Activated naive CD4-positive, alpha-beta T cell treated with anti-CD3 and anti-CD28 coated beads, Interleukin-2, amount 50 U/mL, for 72 hours (primary cell): ENCODE measurements around the gene SMIM45.

Experiments used
- ATAC-seq, 2 donors: fragments of 150-1000 bp; cut with Tn5 transposase; 2 replicates each; pipeline ENCODE4 v1.10.0; 2021; ENCODE audit warnings: mild to moderate bottlenecking in 2 of 2, moderate library complexity in 2 of 2
- DNase-seq, 2 donors: peaks; one replicate each; pipeline ENCODE4 v3.0.0; 2021 to 2022; ENCODE audit warnings: low spot score in 2 of 2
- H3K27ac Mint-ChIP-seq, 2 donors: one replicate each; pipeline ENCODE4 v1.8.0; 2022; ENCODE audit warnings: mild to moderate bottlenecking in 2 of 2, mixed read lengths in 2 of 2
- H3K36me3 Mint-ChIP-seq, 2 donors: one replicate each; pipeline ENCODE4 v1.8.0; 2022; ENCODE audit warnings: mixed read lengths in 2 of 2
- H3K9me3 Mint-ChIP-seq, 2 donors: one replicate each; pipeline ENCODE4 v1.8.0; 2022; ENCODE audit warnings: mixed read lengths in 2 of 2

SMIM45 gene

DNA sequence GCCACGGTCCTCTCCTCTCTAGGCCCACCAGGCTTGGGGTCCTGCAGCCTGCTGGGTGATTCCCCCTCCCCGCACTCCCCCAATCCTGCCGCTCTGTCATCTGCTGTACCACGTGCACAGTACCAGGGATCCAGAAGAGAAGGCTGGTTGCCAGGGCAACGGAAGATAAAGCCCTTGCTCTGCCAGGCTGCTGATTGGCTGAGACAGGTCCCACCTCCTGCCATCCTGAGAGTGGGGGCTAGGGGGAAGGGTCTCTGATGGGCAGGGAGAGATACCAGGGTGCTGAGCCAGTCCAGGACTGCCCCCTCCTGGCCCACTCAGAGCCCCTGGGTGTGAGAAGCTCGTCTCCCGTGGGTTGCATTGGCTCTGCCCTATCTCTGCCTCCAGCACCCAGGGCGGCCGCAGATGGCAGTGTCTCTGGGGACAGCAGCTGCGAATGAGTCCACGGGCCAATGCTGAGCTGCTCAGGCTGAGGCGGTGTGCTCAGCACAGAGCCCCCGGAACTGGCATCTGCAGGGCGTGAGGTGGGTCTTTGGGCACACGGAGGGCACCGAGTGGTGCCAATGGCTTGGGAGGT, at the start of gene SMIM45:
Gene SMIM45 (plus strand): TSS at position 253 of the 577 bp plus-strand sequence.
- Mint-ChIP-seq H3K9me3 (no peaks in the 10 kb centered on the region), H3K27ac (no peak within 1 kb of the TSS), H3K36me3 (peaks cover 0 to 10% of the 10 kb centered on the region in 2 donors)
- DNase-seq (no peak), ATAC-seq (no peak)

GRCh38 chr22:41902932-41903421, 49.0 kb upstream of the SMIM45 start:
- peak overlapping the region in 1 of 2 donors; percentile 62 for H3K27ac Mint-ChIP-seq
- ATAC-seq (no peak), DNase-seq (no peak)
- no peaks in the 10 kb centered on the region for H3K9me3 Mint-ChIP-seq
- H3K36me3 Mint-ChIP-seq = no peaks in the 10 kb centered on the region

DNA sequence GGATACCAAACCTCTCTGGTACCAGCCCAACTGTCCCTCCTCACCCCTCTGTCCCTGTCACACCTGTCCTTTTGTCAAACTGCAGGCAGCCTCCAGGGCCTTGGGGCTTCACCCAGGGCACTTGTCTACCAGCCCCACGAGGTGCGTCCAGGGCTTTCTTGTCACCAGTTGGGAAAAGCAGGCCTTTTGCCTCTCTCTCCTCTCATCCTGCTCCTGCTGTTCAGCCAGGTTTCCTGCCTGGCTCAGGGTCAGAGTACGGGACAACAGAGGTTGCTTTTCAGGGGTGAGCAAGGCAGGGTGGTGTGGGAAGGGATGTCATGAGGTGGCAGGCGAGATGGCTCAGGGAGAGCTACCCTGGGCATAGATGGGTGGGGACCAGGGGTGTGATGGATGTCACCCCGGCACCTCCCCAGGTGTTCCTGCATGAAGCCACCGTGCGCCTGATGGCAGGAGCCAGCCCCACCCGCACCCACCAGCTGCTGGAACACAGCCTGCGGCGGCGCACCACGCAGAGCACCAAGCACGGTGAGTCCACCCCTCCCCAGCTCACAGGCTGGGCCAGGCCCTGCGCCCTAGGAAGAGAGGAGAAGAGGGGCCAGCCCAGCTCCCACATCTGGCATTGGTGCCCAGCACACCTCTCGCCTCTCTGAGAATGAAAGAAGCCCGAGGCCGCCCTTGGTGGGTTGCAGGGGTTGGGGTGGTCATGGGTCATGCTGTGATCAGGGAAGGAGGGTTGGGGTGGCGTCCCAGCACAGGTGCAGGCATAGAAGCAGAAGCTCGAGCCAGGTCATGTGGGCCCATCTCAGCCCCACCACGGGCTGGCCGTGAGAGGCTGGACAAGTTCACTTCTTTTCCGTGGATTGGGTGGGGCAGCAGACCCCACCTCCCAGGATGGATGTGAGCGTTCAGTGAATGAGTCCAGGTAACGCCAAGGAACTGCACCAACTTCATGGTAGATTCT, 47.2 kb upstream of the SMIM45 start:
- DNase-seq (no peak), ATAC-seq (no peak)
- peak overlapping the region; percentile 62 to 80 for H3K27ac Mint-ChIP-seq
- no peaks in the 10 kb centered on the region for H3K9me3 Mint-ChIP-seq
- H3K36me3 Mint-ChIP-seq = no peaks in the 10 kb centered on the region

DNA sequence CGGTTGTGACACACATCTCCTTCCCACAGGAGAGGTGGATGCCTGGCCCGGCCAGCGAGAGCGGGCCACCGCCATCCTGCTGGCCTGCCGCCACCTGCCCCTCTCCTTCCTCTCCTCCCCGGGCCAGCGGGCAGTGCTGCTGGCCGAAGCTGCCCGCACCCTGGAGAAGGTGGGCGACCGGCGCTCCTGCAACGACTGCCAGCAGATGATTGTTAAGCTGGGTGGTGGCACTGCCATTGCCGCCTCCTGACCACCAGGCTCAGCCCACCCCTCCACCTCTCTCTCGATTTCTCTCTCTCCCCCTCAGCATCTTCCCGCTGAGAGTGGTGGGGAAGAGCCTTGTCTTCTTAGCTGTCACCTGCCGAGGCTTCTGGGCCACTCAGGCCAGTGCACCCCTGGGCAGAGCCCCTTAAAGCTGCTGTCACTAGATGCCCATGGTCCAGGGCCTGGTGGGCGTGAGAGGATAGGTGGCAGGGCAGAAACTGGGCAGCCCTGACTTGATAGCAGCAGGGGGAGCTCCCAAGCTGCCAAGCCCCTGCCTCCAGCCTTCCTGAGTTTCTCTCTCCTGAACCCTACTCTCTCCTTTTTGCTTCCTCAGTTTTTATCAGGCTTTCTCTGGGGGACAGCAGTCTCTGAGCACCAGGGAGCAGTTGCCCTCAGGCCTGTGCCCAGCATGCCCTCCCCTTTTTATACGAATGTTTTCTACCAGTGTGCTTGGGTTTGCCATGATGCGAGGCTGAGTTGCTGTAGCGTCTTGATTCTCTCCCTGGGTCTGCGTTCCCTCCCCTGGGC, 46.3 kb upstream of the SMIM45 start:
- peak overlapping the region; percentile 61 to 62 for H3K27ac Mint-ChIP-seq
- ATAC-seq (no peak), DNase-seq (no peak)
- no peaks in the 10 kb centered on the region for H3K36me3 Mint-ChIP-seq
- H3K9me3 Mint-ChIP-seq = no peaks in the 10 kb centered on the region

DNA sequence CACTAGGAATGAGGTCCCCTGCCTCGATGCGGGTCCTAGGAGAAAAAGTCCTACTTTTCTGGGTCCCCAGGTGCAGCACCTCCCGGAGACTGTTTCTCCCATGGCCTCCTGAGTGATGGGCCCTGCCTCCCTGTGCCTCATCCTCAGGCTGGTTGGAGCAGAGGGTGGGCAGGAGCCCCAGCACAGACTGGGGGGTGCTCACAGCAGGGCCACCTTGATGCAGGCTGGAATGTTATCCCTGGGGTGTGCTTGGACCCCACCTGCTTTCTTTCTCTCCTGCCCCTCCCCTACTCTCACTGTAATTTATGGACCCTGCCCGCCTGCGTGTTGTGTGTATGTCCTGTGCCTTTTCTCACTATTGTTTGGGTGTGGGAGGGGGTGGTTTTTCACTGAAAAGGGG, 45.1 kb upstream of the SMIM45 start:
- DNase-seq (no peak), ATAC-seq (no peak)
- Mint-ChIP-seq H3K27ac (peak overlapping the region in 1 of 2 donors; percentile 18), H3K36me3 (no peaks in the 10 kb centered on the region), H3K9me3 (no peaks in the 10 kb centered on the region)

DNA sequence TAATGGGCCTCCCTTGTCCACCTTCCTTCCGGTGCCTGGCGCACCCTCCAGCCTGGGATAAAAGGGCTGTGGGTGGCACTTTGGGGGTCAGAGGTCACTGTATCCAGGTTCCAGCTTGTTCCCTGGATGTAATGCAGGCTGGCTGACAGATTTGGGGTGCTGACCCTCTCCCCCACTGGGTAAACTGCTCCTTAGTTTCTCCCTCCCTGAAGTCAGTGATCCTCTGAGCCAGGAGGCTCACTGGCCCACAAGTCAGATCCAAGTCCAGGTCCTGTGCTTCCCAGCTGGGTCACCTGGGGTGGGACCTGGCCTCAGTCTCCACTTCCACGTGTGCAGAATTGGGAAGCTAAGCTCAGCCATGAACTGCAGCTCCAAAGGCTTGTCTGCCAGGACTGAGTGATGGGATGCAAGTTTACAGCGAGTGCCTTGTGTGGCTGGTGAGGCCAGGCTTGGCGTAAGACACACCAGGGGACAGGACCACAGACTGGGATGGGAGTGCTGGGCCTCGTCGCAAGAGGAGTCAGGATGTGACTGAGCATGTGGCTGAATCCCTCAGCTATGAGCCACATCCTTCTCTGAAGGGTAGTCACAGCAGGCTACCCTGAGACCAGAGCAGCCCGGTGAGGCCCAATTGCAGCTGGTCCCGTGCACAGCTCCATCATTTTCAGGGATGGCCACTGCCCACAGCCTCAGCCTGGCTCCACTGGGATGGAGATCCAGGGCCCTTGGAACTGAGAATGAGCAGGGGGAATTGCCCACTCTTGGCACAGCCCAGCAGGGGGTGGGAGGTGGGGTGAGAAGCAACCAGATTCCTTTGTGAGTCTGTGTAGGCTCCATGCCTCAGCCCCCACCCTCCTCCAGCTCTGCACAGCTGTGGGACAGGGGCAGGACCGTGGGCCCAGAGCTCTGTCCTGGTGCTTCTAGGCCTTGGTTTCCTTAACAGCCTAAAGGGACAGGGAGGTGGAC, 44.2 kb upstream of the SMIM45 start:
- peak in 1 of 2 donors; percentile 53 for ATAC-seq
- peak overlapping the region; percentile 18 to 33 for H3K27ac Mint-ChIP-seq

DNA sequence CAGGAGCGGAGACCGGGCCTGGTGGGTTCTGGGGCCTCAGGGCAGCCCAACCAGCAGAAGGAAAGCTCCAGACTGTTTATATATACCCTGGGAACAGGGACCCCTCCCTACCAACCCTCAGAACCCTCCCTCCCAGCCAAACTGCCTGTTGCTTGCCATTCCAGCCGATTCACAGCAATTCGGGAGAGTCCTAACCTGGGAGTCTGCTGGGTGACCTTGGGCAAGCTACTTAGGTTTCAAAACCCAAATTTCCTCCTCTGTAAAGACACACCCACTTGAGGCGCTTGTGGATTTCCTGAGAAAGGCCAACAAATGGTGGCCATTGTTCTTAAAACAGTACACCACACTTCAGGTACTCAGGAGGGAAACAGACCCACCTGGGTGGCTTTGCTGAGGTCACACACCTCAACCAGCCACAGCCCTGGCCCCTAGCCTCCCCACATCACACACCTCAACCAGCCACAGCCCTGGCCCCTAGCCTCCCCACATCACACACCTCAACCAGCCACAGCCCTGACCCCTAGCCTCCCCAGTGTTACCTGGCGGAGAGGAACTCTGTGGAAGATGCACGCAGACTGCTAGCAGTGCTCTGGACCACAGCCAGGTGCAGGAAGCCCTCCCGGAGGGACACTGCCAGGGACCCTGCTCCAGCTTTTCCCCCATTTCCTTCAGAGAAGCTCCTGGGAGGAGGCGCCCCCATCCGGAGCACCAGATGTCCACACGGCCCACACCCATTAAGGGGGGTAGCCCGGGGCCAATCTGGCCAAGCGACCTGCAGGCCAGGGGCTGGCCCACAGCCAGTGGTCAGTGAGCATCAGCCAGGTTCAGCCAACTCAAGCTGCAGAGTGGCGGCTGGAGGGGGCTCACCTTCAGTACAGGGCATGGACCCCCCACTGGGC, 43.3 kb upstream of the SMIM45 start:
- peak in 1 of 2 donors; percentile 25 for ATAC-seq
- no peaks in the 10 kb centered on the region for H3K9me3 Mint-ChIP-seq
- no peak for DNase-seq
- peak overlapping the region; percentile 46 to 55 for H3K27ac Mint-ChIP-seq
- H3K36me3 Mint-ChIP-seq = no peaks in the 10 kb centered on the region

More for the DNA sequence above, 44.2 kb upstream of the SMIM45 start:
- Mint-ChIP-seq H3K9me3 (no peaks in the 10 kb centered on the region), H3K36me3 (no peaks in the 10 kb centered on the region)
- no peak for DNase-seq

DNA sequence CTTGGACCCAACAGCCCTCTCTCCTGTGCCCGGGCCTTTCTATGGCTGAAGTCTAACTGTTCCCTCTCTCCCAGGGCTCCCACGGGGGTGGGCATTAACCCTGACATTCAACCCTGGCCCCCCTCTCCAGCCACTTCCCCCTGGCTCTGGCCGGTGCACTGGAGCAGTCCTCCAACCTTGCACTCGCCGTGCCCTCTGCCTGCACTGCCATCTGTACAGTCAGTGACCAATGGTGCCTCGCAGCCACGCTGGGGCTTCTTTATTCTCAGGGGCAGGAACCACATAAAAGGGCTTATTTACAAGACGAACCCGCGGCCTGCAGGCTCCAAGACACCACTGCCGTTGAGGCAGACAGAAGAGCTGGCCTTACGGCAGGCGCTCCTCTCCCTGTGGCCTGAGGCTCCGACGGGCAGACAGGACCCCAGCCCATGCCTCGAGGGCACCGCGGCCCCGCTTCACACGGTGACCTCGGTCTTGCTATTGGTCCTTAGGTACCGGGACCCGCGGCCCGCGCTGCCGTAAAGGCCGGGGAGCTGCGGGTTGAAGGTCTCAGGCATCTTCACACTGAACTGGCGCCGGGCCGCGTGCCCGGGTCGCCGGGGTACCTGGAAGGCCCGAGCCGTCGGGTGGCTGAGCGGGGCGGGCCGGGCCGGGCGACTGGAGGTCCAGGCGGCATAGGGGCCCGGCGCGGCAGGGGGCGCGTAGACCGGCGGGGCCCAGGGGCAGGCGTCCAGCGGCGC, 42.5 kb upstream of the SMIM45 start:
- H3K27ac Mint-ChIP-seq = peak overlapping the region; percentile 46 to 55
- DNase-seq = no peak
- H3K36me3 Mint-ChIP-seq = no peaks in the 10 kb centered on the region
- no peak for ATAC-seq
- H3K9me3 Mint-ChIP-seq = no peaks in the 10 kb centered on the region

- ATAC-seq (peak in 1 of 2 donors; percentile 16), DNase-seq (no peak)
- no peaks in the 10 kb centered on the region for H3K9me3 Mint-ChIP-seq
- no peak overlapping the region for H3K27ac Mint-ChIP-seq
- no peaks in the 10 kb centered on the region for H3K36me3 Mint-ChIP-seq
These were observed 41.6 kb upstream of the SMIM45 start for GRCh38 chr22:41910050-41911000.

DNA sequence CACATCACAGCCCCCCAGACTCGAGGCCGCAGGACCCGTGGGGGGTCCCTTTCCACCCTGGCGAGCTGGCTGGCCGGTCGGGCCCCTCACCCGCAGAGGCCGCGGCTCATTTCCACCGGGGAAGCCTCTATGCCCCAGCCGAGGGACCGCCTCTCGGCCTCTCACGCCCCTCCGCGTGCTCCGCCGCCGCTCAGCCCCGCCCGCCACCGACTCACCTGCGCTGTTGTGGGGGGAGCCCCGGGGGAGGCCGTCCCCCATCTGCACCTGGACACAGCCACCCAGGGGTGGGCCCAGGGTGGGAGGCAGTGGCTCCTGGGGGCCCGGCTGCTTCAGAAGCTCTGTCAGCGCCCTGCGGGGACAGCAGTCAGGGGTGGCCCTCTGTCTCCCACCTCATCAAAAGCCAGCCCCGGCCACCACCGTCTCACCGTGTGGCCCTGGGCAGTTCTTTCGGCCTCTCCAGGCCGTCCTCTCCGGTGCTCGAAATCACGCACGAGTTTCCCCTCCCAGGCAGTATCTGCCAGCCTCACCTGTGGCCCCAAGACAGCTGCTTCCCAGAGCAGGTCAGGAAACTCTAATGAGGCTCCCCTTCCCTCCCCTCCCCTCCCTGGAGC, 40.8 kb upstream of the SMIM45 start:
- Mint-ChIP-seq H3K36me3 (no peaks in the 10 kb centered on the region), H3K27ac (no peak overlapping the region), H3K9me3 (no peaks in the 10 kb centered on the region)
- no peak for DNase-seq
- peak in 1 of 2 donors; percentile 7 for ATAC-seq

GRCh38 chr22:41912338-41913039, 39.5 kb upstream of the SMIM45 start:
- H3K9me3 Mint-ChIP-seq = no peaks in the 10 kb centered on the region
- ATAC-seq = no peak
- no peaks in the 10 kb centered on the region for H3K36me3 Mint-ChIP-seq
- H3K27ac Mint-ChIP-seq = peak overlapping the region in 1 of 2 donors; percentile 52
- DNase-seq = no peak

DNA sequence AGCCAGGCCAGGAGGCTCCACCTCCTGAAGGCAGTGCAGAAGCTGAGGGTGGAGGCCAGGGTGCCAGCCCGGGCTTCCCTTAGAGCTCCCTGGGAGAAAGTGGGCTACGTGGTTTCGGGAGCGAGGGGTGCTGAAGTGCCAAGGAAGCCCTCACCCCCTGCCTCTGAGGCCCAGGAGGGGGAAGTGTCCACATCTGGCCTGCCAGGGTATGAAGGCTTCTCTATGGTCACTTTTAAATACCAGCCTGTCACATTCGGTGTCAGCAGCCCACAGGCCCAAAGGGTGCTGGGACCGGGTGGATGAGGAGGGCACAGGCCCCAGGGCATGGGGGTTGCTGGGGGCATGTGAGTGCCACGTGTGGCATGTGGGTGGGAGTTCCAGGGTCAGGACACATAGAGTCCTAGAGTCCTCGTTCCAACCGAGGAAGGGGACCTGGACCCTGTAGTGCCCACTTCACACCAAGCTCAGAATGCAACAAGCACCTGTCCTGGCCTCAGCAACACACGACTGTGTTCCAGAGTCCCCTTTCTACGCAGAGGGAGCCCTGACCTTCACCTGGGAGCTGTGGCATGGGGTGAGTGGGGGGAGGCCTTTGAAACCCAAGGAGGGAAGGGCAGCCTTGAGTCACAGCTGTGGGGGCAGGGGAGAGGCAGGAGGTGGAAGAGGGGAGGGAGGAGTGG, 38.8 kb upstream of the SMIM45 start:
- H3K9me3 Mint-ChIP-seq = no peaks in the 10 kb centered on the region
- H3K36me3 Mint-ChIP-seq = no peaks in the 10 kb centered on the region
- H3K27ac Mint-ChIP-seq = no peak overlapping the region
- no peak for DNase-seq
- no peak for ATAC-seq
